Activated CD4-positive, CD25-positive, alpha-beta regulatory T cell treated with anti-CD3 and anti-CD28 coated beads, Interleukin-2, amount 50 U/mL, for 16 hours (primary cell): ENCODE data around the gene ITGA4.

Experiments
- DNase-seq: peaks from one replicate; pipeline ENCODE4 v3.0.0-alpha.2; 2020; ENCODE audit warnings: low read depth, low spot score

ITGA4 gene

DNA sequence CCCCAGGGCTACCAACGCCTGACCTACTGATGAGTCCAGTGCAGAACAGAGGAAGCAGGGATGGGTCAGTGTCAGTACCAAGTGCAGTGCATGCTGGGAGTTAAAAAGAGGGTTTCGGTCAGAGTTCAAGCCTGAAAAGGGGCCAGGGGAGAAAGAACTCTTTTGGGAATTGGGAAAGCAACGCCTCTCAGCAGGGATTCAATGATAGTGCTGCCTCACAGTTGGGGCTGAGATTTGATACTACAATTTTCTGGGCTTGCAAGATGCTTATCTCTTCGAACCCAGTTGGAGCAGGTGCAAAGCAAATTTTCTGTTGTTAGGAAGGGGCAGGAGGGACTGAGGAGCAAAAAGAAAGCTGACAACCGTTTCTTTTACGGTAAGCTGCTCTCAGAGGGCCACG, 117.1 kb downstream of the ITGA4 start:
- DNase-seq: no peak

DNA sequence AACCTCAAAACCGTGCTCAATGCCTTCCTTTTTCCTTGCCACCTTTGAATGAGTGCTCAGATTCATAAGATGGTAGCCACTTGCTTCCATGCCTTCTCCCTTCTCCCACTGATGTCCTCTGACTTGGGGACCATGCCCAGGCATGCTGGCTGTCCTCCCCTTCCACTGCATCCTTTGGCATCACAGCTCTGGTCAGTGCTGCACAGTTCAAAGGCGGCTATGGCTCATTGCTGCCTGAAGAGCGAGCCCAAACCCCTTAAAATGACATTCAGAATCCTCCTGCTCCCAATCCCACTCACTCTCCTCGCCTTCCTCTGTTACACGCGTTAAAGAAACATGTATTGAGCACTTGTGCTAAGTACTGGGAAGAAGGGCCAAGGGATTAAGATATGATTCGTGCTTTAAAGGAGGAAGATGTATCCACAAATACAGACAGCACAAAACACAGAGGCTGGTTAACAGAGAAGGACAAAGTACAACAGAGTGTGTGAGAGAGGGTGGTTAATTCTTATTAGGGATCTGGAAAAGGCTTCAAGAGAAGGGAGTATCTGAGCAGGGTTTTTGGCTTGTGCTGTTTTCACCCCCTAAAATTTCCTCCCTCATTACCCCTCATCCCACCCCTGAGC, 118.0 kb downstream of the ITGA4 start:
- DNase-seq: no peak

DNA sequence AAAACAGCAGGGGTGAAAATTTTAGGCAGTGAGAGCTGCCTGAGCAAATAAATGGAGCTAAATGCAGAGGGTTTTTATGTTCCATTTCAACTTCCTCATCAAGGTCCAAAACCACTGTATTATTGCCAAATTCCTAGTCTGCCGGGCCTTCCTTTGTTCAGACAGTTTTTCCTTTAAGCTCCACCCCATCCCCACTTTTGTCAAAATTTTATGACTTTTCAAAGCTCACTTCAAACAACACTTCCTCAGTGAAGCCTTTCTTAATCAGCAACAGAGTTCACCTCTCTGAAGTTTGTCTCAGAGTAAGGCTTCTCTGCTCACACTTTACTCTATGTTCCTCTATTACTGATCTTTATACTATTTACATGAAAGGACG, 118.5 kb downstream of the ITGA4 start:
- no peak for DNase-seq

DNA sequence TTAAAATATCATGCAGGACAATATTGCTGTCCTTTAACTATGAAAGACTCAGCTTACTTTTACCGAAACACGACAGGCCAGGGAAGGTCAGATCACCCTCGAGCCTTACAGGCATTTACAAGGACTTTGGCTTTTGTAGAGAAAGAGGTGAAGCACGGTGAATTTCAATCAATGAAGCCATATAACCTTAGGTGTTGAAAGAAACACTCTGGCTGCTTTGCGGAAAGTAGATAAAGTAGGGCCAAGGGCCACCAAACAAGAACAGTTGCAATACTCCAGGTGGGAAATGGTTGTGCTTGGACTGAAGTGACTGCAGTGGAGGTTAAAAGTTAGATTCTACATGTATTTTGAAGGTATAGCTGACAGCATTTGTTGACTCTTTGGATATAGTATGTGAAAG, 119.2 kb downstream of the ITGA4 start:
- DNase-seq: no peak

DNA sequence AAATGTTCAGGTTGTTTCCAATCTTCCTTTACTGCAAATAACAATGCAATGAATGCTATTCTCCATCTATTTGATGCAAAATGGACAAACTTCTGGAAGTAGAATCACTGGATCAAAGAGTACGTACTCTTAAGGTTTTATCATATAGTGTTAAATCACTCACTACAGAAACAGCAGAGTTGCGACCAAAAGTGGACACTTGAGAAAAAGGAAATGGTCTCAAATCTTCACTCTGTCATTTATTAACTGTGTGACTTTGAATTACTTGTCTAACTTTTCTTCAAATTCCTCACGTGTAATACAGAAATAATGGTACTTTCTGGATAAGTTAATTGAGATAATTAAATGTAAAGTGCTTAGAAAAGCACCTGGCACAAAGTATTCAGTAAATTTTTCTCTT, 121.6 kb downstream of the ITGA4 start:
- no peak for DNase-seq

DNA sequence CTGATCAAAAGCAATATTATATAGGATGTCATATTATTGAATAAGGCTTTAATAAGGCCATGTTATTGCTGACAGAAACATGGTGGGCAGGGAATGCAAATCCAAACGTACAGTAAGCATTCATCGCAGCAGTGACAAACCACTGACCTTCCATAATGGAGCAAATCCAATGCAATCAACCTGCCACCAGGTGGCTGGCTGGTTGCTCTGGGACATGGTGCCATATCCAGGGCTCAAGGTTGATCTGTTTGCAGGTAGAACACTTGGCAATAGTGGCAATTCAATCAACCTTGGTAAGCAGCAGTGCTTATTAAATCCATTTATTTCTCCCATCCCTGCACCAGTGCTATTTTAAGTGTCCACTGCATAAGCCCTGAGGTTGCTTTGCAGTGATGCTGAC, 124.3 kb downstream of the ITGA4 start:
- DNase-seq: no peak

DNA sequence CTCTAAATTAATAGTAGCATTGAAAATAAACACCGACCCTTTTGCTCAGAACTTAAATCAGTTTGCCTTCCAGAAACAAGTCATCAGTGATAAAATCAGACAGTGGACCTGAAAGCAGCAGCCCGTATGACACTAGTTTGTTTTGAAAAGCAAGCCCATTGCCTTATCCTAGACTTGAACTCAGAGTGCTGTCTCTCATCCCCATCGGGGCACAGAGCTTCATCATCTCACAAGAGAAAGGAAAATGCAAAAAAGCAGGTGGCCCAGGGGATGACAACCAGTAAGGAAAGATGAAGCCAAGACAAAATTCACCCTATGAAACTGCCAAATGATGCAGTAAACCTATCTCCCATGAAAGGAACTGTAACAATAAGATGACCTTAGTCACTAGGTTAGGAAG, 128.5 kb downstream of the ITGA4 start:
- DNase-seq: no peak
